T-helper 2 cell treated with Interferon-gamma antibody and Interleukin-4, amounts not matched to agents 5 μg/mL and 100 μg/mL, for 36 hours (primary cell): ENCODE results near the gene GCNA.
"Not testable (repeated sequence)": the region's sequence is repeated elsewhere in the genome, so short reads cannot be mapped to it uniquely, and the experiment has no call there.

Source experiments
- DNase-seq: peaks from one replicate; pipeline ENCODE4 v3.0.0; 2021; ENCODE audit warnings: low spot score
- H3K27ac Mint-ChIP-seq: one replicate; pipeline ENCODE4 v1.8.0; 2021; ENCODE audit warnings: mild to moderate bottlenecking, mixed read lengths
- H3K27me3 Mint-ChIP-seq: one replicate; pipeline ENCODE4 v1.8.0; 2021; ENCODE audit warnings: low read depth, mixed read lengths
- H3K36me3 Mint-ChIP-seq: one replicate; pipeline ENCODE4 v1.8.0; 2021; ENCODE audit warnings: low read depth, mixed read lengths
- H3K4me1 Mint-ChIP-seq: one replicate; pipeline ENCODE4 v1.8.0; 2021; ENCODE audit warnings: low read depth, mixed read lengths
- H3K4me3 Mint-ChIP-seq: one replicate; pipeline ENCODE4 v1.8.0; 2022; ENCODE audit warnings: mild to moderate bottlenecking, moderate library complexity, mixed read lengths
- H3K9me3 Mint-ChIP-seq: one replicate; pipeline ENCODE4 v1.8.0; 2021; ENCODE audit warnings: mixed read lengths

The GCNA gene

DNA sequence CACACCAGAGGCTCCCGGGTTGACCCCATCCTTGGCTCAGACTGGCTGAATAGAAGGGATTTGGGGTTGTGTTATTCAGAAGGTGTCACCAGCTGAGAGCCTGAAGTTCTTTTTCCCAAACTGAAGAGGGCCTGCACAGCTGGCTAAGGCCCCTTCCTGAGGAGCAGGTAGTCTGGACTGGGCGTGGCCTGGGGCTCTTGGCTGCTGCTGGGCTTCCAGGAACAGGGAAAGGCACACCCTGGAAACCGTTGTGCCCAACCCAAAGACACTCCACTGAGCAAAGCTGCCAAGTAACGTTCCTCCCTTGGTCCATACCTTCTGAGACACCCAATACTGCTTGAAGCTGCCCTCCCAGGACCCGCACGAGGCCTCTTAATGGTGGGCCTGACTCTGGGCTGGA lies 48.3 kb downstream of the GCNA start:
- H3K27ac Mint-ChIP-seq = no peak overlapping the region
- no peaks in the 10 kb centered on the region for H3K36me3 Mint-ChIP-seq
- no peak overlapping the region for H3K4me3 Mint-ChIP-seq
- DNase-seq = no peak
- H3K9me3 Mint-ChIP-seq = no peaks in the 10 kb centered on the region
- peaks cover 22% of the 10 kb centered on the region for H3K4me1 Mint-ChIP-seq
- no peaks in the 10 kb centered on the region for H3K27me3 Mint-ChIP-seq

DNA sequence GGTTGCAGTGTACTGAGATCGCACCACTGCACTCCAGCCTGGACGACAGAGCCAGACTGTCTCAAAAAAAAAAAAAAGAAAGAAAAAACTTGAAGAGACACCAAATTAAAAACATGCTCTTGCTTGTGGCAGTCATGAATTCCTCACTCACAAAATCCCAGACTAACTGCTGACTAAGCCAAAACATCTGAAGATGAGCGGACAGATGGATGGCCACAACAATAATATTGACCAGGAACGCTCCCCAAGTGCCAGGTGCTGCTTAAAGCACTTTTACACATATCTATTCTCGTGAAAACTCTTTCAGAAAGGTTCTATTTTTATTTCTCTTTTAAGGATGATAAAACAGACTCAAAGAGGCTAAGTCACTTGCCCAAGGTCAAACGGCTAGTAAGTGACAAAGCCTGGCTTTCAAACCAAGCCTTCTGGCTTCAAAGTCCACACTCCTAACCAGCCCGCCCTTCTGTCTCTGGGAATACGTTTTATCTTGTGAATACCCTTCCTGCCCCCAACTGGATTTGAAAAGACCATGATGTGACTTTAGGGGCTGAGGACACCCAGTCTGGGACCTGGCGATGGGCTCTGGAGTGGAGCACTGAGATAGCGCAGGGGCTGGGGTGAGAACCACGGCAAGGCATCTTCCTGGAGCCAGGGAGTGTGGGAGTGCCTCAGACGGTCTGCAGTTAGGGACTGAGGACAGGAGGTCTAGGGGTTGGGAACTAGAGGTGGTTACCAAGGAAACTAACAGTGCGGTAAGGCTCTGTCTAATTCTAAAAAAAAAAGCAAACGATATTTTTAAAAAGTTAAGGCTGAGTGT lies 49.6 kb downstream of the GCNA start:
- no peak overlapping the region for H3K4me3 Mint-ChIP-seq
- no peak for DNase-seq
- H3K9me3 Mint-ChIP-seq = no peaks in the 10 kb centered on the region
- H3K27me3 Mint-ChIP-seq = no peaks in the 10 kb centered on the region
- no peak overlapping the region for H3K27ac Mint-ChIP-seq
- H3K36me3 Mint-ChIP-seq = no peaks in the 10 kb centered on the region
- peaks cover 16% of the 10 kb centered on the region for H3K4me1 Mint-ChIP-seq

DNA sequence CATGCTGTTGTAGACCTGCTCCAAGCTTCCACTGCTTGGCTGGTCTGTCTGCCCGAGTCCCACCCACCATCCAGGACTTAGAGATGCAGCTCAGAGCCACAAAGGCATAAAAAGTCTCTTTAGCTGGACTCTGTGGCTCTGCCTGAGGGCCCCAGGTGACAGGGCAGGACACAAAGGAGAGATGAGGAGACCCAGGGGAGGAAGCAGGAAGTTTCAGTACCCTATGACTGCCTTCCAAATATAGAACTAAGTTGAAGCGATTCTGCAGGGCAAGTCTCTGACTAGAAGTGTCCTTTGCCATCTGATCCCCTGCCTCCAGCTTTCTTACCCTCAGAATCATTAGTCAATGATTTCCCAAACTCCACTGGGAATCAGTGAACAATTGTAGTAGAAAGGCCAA lies 51.2 kb downstream of the GCNA start:
- Mint-ChIP-seq H3K36me3 (no peaks in the 10 kb centered on the region), H3K4me3 (no peak overlapping the region), H3K9me3 (no peaks in the 10 kb centered on the region), H3K27me3 (no peaks in the 10 kb centered on the region), H3K4me1 (peaks cover 4% of the 10 kb centered on the region), H3K27ac (no peak overlapping the region)
- DNase-seq = no peak

DNA sequence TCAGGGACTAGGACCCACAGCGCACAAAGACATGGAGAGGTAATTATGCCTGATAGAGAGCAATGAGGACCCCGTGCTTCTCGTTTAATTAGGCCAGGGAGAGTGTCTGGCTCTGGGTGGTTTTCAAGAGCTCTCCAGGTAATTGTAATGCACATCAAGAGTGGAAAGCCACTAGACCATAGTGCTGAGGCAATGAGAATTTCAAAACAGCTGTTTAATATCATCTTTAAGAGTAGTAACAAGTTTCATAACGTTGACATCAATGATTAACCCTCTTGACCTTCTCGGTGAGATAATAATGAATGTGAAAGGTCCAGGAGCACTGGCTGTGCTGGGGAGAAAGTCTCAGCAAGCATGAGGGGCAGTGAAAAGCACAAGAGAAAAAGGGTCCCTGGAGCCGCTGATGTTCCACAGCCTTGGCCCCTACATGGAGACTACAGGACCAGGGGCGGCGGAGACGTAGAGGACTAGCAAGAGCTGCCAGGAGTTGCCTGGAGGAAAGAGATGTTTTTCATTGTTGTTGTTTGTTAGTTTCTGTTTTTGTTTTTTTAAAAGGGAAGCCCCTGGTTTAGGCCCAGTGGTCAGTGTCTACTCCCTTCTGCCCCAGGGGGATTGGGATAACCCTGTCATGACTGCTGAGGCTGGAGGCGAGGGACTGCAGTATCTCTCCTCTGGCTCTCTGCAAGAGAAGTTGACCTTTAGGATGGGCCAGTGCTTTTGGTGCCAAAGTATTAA lies 54.9 kb downstream of the GCNA start:
- no peak for DNase-seq
- Mint-ChIP-seq H3K27me3 (no peaks in the 10 kb centered on the region), H3K27ac (no peak overlapping the region), H3K4me3 (no peak overlapping the region), H3K4me1 (peaks cover 14% of the 10 kb centered on the region), H3K9me3 (no peaks in the 10 kb centered on the region), H3K36me3 (no peaks in the 10 kb centered on the region)

DNA sequence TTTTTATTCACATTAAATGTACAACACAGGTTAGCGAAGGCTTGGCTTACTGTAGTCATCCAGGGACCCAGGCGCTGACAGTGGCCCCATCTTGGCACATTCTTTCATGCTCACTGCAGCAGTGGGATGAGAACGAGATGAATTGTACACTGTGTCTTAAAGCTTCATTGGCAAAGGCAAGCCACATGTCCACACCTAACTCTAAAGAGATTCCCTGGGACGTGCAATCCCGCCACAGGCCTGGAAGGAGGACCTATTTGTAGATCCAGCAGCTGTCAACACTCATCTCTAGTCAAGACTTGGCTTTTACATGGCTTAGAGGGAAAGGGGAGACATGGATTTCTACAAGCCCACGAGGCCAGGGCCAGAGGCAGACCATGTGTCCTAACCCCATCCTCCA lies 56.1 kb downstream of the GCNA start:
- H3K36me3 Mint-ChIP-seq = no peaks in the 10 kb centered on the region
- no peak overlapping the region for H3K4me3 Mint-ChIP-seq
- no peak overlapping the region for H3K27ac Mint-ChIP-seq
- no peaks in the 10 kb centered on the region for H3K27me3 Mint-ChIP-seq
- no peak for DNase-seq
- no peaks in the 10 kb centered on the region for H3K9me3 Mint-ChIP-seq
- peaks cover 13% of the 10 kb centered on the region for H3K4me1 Mint-ChIP-seq

DNA sequence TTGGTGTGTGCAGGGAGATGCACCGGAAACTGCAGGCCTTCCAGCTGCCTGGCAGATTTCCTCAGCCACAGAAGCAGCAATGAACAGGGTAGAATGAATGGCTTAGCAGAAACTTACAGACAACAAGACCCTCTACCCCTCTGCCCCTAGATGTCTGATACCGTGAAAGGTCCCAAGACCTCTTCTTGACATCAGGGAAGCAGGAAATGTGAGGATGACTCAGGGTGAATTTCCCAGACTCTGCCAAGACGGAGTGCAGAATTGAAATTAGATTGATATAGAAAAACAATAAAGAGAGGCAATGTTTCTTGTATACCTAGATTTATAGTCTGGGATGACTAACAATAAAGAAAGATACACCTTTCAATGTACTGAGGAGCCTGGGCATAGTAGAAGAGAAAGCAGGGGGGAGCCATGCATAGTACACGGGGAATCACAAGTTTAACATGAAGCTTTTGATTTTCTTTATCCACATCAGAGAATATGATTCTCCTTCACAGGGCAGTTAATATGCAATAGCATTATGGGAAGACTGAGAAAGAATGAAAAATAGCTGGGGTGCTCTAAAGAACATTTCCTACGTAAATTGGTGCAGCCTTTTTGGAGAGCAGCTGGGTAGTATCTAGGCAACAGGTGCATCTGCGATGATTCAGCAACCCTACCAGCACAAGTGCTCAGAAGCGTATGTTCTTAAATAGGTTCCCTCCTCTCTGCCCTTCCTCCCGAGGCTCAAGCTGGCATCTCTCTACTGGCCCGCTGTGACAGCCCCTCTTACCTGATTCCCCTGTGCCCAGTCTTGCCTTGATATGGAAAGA lies 58.4 kb downstream of the GCNA start:
- H3K4me1 Mint-ChIP-seq = peaks cover 10% of the 10 kb centered on the region
- H3K9me3 Mint-ChIP-seq = no peaks in the 10 kb centered on the region
- H3K27me3 Mint-ChIP-seq = no peaks in the 10 kb centered on the region
- peak overlapping the region; percentile 53 for H3K27ac Mint-ChIP-seq
- DNase-seq = no peak
- H3K4me3 Mint-ChIP-seq = no peak overlapping the region
- H3K36me3 Mint-ChIP-seq = no peaks in the 10 kb centered on the region

DNA sequence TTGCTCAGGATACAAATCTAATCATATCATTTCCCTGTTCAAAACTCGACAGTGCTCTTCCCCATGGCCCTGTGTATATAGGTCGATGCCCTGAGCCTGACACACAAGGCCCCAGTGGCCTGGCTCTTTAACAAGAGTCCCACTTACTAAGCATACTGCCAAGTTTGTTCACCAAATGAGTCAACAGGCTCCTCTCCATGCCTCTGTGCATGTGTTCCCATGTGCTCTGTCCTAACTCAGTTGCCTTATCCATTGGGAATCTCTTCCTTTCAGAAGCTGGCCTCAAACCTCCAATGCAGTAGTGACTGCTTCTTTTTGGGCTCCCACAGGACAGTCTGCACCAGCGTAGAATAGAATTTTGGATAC lies 59.0 kb downstream of the GCNA start:
- Mint-ChIP-seq H3K4me3 (no peak overlapping the region), H3K4me1 (peaks cover 10% of the 10 kb centered on the region), H3K27me3 (no peaks in the 10 kb centered on the region), H3K27ac (peak overlapping the region; percentile 53), H3K36me3 (no peaks in the 10 kb centered on the region), H3K9me3 (no peaks in the 10 kb centered on the region)
- DNase-seq = no peak

DNA sequence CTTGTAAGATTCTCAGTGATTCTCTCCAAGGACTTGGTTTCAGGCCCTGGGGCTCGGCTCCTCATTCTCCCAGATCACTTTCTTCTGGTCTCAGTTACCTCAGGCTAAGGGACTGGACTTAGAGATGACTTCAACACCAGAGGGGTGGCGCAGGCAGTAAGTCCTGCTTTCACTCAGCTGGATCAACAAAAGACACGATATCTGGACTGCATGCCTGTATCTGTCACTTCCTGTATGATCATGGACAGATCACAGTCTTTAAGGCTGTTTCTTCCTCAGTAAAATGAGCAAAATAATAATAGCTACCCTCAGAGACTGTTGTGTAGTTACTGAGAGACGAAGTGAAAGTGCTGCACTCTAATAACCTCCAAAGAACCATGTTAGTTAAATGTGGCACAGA lies 59.6 kb downstream of the GCNA start:
- no peak for DNase-seq
- H3K36me3 Mint-ChIP-seq = no peaks in the 10 kb centered on the region
- H3K27ac Mint-ChIP-seq = no peak overlapping the region
- no peak overlapping the region for H3K4me3 Mint-ChIP-seq
- peaks cover 10% of the 10 kb centered on the region for H3K4me1 Mint-ChIP-seq
- H3K27me3 Mint-ChIP-seq = no peaks in the 10 kb centered on the region
- no peaks in the 10 kb centered on the region for H3K9me3 Mint-ChIP-seq

DNA sequence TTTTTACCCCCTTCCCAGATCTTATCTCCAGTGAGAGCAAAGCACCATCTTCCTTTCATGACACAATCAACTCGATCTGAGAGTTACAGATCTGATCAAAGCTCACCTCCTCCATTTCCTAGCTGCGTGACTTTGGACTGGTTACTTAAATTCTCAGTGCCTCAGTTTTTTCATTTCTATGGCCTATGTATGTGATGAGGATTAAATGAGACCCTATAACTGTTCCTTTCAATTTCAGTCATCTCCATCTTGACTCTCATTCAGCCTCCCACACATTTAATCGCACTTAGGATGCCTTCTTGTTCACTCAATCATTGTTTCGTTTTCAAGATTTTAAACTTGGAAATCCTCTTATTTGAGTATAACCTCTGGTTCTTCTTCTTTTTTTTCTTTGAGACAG lies 60.2 kb downstream of the GCNA start:
- Mint-ChIP-seq H3K27ac (no peak overlapping the region), H3K27me3 (no peaks in the 10 kb centered on the region), H3K4me3 (no peak overlapping the region), H3K4me1 (peaks cover 10% of the 10 kb centered on the region), H3K36me3 (no peaks in the 10 kb centered on the region), H3K9me3 (no peaks in the 10 kb centered on the region)
- DNase-seq = no peak

DNA sequence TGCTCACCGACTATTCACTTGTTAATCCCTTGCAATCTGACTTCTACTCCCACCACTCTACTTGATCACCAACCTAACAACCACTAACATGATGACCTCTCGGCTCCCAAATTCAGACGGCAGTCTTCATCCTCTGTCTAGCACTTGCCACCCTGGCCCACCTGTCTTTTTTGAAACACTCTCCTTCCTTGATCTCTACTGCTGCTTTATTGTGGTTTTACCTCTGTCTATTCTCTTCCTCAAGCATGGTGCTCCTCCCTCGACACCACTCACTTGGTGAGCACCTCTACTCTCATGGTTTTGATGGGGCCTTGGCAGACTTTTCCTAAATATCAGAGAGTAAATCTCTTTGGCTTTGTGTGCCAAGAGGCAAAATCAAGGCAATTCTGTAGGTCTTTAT lies 61.8 kb downstream of the GCNA start:
- no peaks in the 10 kb centered on the region for H3K36me3 Mint-ChIP-seq
- H3K27me3 Mint-ChIP-seq = no peaks in the 10 kb centered on the region
- H3K4me1 Mint-ChIP-seq = peaks cover 10% of the 10 kb centered on the region
- DNase-seq = no peak
- H3K4me3 Mint-ChIP-seq = no peak overlapping the region
- H3K27ac Mint-ChIP-seq = no peak overlapping the region
- H3K9me3 Mint-ChIP-seq = no peaks in the 10 kb centered on the region

DNA sequence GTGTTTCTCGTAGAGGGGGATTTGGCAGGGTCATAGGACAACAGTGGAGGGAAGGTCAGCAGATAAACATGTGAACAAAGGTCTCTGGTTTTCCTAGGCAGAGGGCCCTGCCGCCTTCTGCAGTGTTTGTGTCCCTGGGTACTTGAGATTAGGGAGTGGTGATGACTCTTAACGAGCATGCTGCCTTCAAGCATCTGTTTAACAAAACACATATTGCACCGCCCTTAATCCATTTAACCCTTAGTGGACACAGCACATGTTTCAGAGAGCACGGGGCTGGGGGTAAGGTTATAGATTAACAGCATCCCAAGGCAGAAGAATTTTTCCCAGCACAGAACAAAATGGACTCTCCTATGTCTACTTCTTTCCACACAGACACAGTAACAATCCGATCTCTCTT lies 66.2 kb downstream of the GCNA start:
- DNase-seq, H3K27me3 Mint-ChIP-seq, H3K4me1 Mint-ChIP-seq, H3K27ac Mint-ChIP-seq, H3K4me3 Mint-ChIP-seq, H3K36me3 Mint-ChIP-seq, H3K9me3 Mint-ChIP-seq: not testable (repeated sequence)

DNA sequence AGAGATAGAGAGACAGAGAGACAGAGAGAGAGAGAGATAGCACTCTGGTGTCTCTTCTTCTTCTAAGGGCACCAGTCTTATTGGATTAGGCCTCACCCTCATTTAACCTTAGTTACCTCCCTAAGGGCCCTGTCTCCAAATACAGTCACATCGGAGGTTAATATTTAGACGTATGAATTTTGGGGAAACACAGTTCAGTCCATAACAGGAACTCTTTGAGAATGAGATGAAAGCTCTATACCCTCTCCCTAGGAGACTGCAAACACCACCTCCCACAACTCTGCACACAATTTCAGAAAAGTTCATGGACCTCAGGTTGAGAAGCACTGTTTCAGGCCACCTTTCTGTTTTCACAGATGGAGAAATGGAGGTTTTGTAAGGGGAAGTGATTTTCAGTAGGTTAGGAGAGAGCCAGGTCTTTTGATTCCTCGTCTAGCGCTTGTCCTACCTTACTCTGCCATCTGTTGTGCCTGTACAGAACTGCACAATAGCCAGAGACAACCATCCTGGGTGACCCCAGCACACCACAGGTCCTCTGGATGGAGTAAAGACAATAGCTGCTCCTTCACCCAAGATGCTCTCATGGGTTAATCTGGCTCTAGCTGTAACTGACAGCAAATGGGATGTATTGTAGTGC lies 72.2 kb downstream of the GCNA start:
- Mint-ChIP-seq H3K36me3 (no peaks in the 10 kb centered on the region), H3K4me3 (no peak overlapping the region), H3K4me1 (peaks cover 6% of the 10 kb centered on the region), H3K27ac (no peak overlapping the region), H3K27me3 (peaks cover 4% of the 10 kb centered on the region), H3K9me3 (no peaks in the 10 kb centered on the region)
- DNase-seq = no peak

DNA sequence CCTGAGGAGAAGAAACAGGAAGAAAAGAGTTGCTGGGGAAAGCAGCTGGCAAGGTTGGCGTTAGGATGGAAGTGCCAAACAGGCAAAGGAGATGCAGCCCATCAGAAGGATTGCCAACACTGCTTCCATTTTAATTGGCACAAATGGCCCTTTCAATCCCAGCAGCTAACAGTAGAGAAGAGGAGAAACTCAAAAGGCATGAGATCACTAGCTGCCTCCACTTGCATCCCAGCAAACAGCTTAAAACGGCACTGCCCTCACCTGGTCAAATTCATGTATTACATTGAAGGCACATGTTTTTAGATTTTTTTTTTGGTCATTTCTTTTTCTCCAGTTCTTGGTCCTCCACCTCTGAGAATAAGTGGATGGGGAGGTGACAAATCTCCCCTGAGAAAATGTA lies 74.2 kb downstream of the GCNA start:
- no peak overlapping the region for H3K4me3 Mint-ChIP-seq
- peak; percentile 18 for DNase-seq
- H3K9me3 Mint-ChIP-seq = no peaks in the 10 kb centered on the region
- H3K27ac Mint-ChIP-seq = no peak overlapping the region
- peaks cover 11% of the 10 kb centered on the region for H3K4me1 Mint-ChIP-seq
- peaks cover 21% of the 10 kb centered on the region for H3K27me3 Mint-ChIP-seq
- no peaks in the 10 kb centered on the region for H3K36me3 Mint-ChIP-seq

DNA sequence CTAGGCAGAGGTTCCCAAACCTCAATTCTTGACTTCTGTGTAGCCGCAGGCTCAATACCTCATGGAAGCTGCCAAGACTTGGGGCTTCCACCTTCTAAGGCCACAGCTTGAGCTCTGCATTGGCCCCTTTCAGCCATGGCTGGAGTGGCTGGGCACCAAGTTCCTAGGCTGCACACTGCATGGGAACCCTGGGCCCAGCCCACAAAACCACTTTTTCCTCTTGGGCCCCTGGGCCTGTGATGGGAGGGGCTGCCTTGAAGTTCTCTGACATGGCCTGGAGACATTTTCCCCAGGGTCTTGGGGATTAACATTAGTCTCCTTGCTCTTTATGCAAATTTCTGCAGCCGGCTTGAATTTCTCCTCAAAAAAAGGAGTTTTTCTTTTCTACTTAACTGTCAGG lies 75.1 kb downstream of the GCNA start:
- no peak for DNase-seq
- no peaks in the 10 kb centered on the region for H3K9me3 Mint-ChIP-seq
- H3K4me3 Mint-ChIP-seq = no peak overlapping the region
- H3K4me1 Mint-ChIP-seq = peaks cover 11% of the 10 kb centered on the region
- H3K27ac Mint-ChIP-seq = no peak overlapping the region
- H3K36me3 Mint-ChIP-seq = no peaks in the 10 kb centered on the region
- H3K27me3 Mint-ChIP-seq = peaks cover 21% of the 10 kb centered on the region
